ENCODE results near the gene LCK.
A peak's percentile ranks its signal among the peaks of the same experiment; 100 is the strongest.
"Not testable (repeated sequence)": the region's sequence is repeated elsewhere in the genome, so short reads cannot be mapped to it uniquely, and the experiment has no call there.

Gene LCK

GRCh38 chr1:32274646-32275340 is 23.7 kb downstream of the LCK start:
- no peak for DNase-seq

GRCh38 chr1:32275424-32275823 is 24.4 kb downstream of the LCK start:
- no peak for DNase-seq

- no peak for DNase-seq
Measured at GRCh38 chr1:32276032-32276782, 25.1 kb downstream of the LCK start.

- DNase-seq, result not testable (repeated sequence)
Measured at GRCh38 chr1:32284777-32285176, 33.7 kb downstream of the LCK start.

GRCh38 chr1:32285658-32286057 is 34.6 kb downstream of the LCK start:
- DNase-seq, result no peak

GRCh38 chr1:32286763-32287162 is 35.7 kb downstream of the LCK start:
- no peak for DNase-seq

- no peak for DNase-seq
Measured at GRCh38 chr1:32289256-32289655, 38.2 kb downstream of the LCK start.

GRCh38 chr1:32291145-32291707 is 40.2 kb downstream of the LCK start:
- no peak for DNase-seq

GRCh38 chr1:32291708-32292538 is 40.9 kb downstream of the LCK start, which contains the start of gene HDAC1:
HDAC1 (plus strand) TSS chr1:32292083; CDS start chr1:32292170, 87 bp downstream.
- peak; percentile 80 for DNase-seq

- DNase-seq, result not testable (repeated sequence)
Measured at GRCh38 chr1:32298211-32298610, 47.1 kb downstream of the LCK start.

GRCh38 chr1:32299327-32299726 is 48.3 kb downstream of the LCK start:
- DNase-seq, result no peak

- no peak for DNase-seq
Measured at GRCh38 chr1:32303358-32303757, 52.3 kb downstream of the LCK start.

- DNase-seq, result no peak
Measured at GRCh38 chr1:32303997-32304622, 53.0 kb downstream of the LCK start.

GRCh38 chr1:32305310-32305709 is 54.2 kb downstream of the LCK start:
- DNase-seq, result no peak

GRCh38 chr1:32307324-32307723 is 56.3 kb downstream of the LCK start:
- DNase-seq, result no peak

- DNase-seq, result no peak
Measured at GRCh38 chr1:32309960-32310359, 58.9 kb downstream of the LCK start.

GRCh38 chr1:32311709-32312393 is 60.8 kb downstream of the LCK start:
- no peak for DNase-seq

- no peak for DNase-seq
Measured at GRCh38 chr1:32316903-32317277, 65.8 kb downstream of the LCK start.

GRCh38 chr1:32318127-32318869 is 67.2 kb downstream of the LCK start:
- no peak for DNase-seq

GRCh38 chr1:32321712-32322291 is 70.7 kb downstream of the LCK start:
- no peak for DNase-seq

GRCh38 chr1:32327204-32327603 is 76.1 kb downstream of the LCK start:
- DNase-seq, result no peak
